ENCODE measurements around the gene TNK1.
"Not testable (repeated sequence)": the region's sequence is repeated elsewhere in the genome, so short reads cannot be mapped to it uniquely, and the experiment has no call there.

TNK1 gene

GRCh38 chr17:7380855-7381683, at the start of gene TNK1:
TSS of gene TNK1 (plus strand) at chr17:7381089. CDS start at chr17:7382927, 1,838 bp downstream.
- DNase-seq = no peak

GRCh38 chr17:7332111-7332510, 48.8 kb upstream of the TNK1 start:
- no peak for DNase-seq

GRCh38 chr17:7332600-7333069, 48.3 kb upstream of the TNK1 start:
- DNase-seq = not testable (repeated sequence)

- no peak for DNase-seq
Measured at GRCh38 chr17:7334938-7335538, 45.9 kb upstream of the TNK1 start.

- not testable (repeated sequence) for DNase-seq
Measured at GRCh38 chr17:7335765-7336164, 45.1 kb upstream of the TNK1 start.

- no peak for DNase-seq
Measured at GRCh38 chr17:7336240-7337175, 44.4 kb upstream of the TNK1 start, which contains the start of gene ACAP1. TSS of gene ACAP1 (plus strand) at chr17:7336529. CDS start at chr17:7336735, 206 bp downstream.

- not testable (repeated sequence) for DNase-seq
Measured at GRCh38 chr17:7337600-7337999, 43.3 kb upstream of the TNK1 start.

- no peak for DNase-seq
Measured at GRCh38 chr17:7340179-7340578, 40.7 kb upstream of the TNK1 start.

GRCh38 chr17:7341842-7342241, 39.0 kb upstream of the TNK1 start:
- DNase-seq = no peak

- DNase-seq = no peak
Measured at GRCh38 chr17:7343250-7343649, 37.6 kb upstream of the TNK1 start.

- peak in 1 of 51 donors; percentile 7 for DNase-seq
Measured at GRCh38 chr17:7346761-7347614, 33.9 kb upstream of the TNK1 start.

GRCh38 chr17:7347630-7348477, 33.0 kb upstream of the TNK1 start:
- DNase-seq = no peak

- DNase-seq = no peak
Measured at GRCh38 chr17:7348478-7349242, 32.2 kb upstream of the TNK1 start.

- peak in 49 of 51 donors; percentile 55 to 92 (median 82) for DNase-seq
Measured at GRCh38 chr17:7351665-7352502, 29.0 kb upstream of the TNK1 start, which contains the start of gene KCTD11. TSS of gene KCTD11 (plus strand) at chr17:7352162.

- no peak for DNase-seq
Measured at GRCh38 chr17:7352503-7352889, 28.4 kb upstream of the TNK1 start.

GRCh38 chr17:7352910-7353635, 27.8 kb upstream of the TNK1 start:
- DNase-seq = no peak

- DNase-seq = peak in 14 of 51 donors; percentile 8 to 65 (median 36)
Measured at GRCh38 chr17:7354262-7354843, 26.5 kb upstream of the TNK1 start.
